G401.6 (cell line): ENCODE results near the gene FXYD5.
"Not testable (repeated sequence)": the region's sequence is repeated elsewhere in the genome, so short reads cannot be mapped to it uniquely, and the experiment has no call there.

Experiments
- FAIRE-seq: peaks from 2 replicates; lab custom pipeline; 2012; peaks lifted over from hg19 to GRCh38; lab: Jason Lieb, UNC

Gene FXYD5

GRCh38 chr19:35120492-35120891 lies 34.0 kb upstream of the FXYD5 start:
- no peak for FAIRE-seq

DNA sequence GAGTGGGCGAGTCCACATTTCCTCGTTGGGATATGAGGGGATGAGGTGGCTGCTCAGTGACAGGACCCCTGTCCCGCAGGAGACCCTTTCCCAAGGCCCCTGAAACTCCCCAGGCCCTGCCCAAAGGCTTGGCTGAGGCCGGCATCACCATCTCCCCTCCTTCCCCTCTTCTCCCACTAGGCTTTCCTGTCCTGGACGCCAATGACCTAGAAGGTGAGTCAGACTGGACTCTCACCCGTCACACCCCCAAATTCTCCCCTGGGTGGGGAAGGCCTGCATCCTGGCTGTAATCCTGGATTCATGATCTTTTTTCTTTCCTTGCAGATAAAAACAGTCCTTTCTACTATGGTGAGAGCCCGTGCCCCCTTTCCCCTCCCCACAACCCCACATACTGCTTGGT lies 33.6 kb upstream of the FXYD5 start:
- FAIRE-seq: no peak

DNA sequence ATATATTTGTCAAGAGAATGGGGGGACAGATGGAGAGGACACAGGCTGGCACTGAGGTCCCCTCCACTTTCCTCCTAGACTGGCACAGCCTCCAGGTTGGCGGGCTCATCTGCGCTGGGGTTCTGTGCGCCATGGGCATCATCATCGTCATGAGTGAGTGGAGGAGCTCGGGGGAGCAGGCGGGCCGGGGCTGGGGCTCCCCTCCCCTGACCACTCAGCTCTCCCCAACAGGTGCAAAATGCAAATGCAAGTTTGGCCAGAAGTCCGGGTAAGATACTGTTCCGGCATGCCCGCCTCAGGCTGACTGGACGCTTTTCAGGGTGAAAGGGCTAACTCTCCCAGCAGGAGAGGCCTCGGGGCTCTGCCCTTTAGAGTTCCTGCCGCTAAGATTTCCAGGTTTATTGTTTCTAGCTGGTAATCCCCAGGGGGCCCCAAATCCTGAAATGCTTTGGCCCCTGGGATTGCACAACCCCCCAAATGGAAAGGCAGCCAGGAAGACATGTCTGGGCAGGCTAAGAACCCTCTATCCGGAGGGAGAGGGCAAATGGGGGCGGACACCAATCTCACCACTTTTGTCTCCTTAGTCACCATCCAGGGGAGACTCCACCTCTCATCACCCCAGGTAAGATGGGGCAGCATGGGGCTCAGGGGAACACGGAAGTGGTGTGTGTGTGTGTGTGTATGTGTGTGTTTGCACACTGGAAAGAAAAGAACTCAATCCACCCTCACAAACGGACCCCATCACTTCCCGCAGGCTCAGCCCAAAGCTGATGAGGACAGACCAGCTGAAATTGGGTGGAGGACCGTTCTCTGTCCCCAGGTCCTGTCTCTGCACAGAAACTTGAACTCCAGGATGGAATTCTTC lies 31.6 kb upstream of the FXYD5 start:
- FAIRE-seq: no peak

GRCh38 chr19:35123573-35123972 lies 31.0 kb upstream of the FXYD5 start:
- no peak for FAIRE-seq

- no peak for FAIRE-seq
Measured at GRCh38 chr19:35124098-35125060, 30.2 kb upstream of the FXYD5 start.

DNA sequence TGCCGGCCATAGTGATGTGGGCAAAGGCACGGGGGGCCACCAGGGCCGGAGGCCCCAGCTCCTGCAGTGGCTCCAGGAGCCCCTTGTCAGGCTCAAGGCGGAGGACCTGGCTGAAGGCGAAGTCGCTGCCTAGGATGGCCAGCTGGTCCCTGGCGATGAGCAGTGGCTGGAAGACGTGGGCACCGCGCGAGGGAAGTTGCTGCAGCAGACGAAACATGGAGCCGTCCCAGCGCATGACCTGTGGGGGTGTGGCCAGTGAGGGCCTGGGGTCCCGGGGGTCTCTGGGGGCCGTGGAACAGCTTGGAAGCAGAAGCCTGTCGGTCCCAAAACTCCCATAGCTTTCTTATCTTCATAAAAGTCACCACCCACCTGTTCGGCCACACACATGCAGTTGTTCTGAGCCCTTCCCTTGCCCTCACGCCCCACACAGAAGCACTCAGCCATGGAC lies 29.2 kb upstream of the FXYD5 start:
- FAIRE-seq: no peak

DNA sequence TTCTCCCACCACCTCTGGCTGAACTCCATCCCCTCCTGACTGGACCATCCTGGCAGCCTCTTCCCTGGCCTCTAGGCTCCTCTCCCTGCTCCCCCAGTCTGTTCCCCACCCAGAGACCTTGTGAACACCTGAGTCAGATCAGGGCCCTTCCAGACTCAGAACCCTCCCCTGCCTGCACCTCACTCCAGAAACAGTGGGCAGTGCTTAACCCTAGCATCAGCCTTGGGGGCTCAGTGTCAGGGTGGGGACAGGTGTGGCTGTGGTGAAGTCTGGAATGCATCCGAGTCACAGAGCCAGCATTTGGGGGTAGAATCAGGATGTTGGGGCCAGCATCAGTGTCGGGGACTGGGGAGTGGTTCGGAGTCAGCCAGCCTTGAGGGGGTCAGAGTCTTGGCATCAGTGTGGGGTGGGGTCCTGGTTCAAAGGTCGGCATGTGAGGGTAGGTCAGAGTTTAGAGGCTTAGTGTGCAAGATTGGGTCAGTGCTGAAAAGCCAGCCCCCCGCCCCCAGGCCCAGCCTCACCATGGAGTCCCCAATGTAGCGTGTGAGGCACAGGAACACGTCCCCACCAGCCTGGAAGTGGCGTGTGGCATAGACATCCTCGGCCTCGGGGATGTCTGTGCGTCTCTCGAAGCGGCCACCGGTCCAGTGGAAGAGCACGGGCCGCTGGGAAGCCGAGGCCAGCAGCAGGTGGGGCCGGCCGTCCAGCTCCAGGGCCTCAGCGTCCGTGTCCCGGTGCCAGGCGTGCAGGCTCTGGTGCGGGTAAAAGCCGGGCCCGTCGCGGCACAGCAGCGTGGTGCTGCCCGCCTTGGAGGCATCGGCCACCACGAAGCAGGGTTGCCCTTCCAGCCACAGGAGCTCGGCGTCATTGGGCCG lies 28.5 kb upstream of the FXYD5 start:
- no peak for FAIRE-seq

DNA sequence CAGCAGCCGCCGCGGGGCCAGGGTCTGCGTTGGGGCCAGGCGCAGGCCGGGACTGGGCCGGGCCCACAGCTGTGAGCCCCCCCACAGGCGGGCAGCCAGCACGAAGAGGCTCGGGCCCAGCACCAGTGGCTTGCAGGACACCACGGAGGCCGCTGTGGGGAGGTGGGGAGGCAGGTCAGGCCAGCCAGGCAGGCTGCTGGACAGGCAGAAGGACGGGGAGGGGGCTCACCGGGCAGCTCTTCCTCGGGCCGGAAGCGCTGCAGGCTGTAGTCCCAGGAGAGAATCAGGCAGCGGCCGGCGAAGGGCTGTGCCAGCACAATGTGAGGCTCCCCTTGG lies 27.9 kb upstream of the FXYD5 start:
- FAIRE-seq: no peak

GRCh38 chr19:35127871-35128270 lies 26.7 kb upstream of the FXYD5 start:
- no peak for FAIRE-seq

- no peak for FAIRE-seq
Measured at GRCh38 chr19:35128398-35129057, 26.0 kb upstream of the FXYD5 start.

DNA sequence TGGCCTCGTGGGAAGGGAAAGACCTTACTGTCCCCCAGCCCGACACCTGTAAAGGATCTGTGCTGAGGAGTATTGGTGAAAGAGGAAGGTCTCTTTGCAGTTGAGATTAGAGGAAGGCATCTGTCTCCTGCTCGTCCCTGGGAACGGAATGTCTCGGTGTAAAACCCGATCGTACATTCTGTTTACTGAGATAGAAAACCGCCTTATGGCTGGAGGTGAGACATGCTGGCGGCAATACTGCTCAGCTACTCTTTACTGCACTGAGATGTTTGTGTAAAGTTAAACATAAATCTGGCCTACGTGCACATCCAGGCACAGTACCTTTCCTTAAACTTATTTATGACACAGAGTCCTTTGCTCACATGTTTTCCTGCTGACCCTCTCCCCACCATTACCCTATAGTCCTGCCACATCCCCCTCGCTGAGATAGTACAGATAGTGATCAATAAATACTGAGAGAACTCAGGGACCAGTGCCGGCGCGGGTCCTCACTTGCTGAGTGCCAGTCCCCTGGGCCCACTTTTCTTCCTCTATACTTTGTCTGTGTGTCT lies 24.7 kb upstream of the FXYD5 start:
- FAIRE-seq: not testable (repeated sequence)

DNA sequence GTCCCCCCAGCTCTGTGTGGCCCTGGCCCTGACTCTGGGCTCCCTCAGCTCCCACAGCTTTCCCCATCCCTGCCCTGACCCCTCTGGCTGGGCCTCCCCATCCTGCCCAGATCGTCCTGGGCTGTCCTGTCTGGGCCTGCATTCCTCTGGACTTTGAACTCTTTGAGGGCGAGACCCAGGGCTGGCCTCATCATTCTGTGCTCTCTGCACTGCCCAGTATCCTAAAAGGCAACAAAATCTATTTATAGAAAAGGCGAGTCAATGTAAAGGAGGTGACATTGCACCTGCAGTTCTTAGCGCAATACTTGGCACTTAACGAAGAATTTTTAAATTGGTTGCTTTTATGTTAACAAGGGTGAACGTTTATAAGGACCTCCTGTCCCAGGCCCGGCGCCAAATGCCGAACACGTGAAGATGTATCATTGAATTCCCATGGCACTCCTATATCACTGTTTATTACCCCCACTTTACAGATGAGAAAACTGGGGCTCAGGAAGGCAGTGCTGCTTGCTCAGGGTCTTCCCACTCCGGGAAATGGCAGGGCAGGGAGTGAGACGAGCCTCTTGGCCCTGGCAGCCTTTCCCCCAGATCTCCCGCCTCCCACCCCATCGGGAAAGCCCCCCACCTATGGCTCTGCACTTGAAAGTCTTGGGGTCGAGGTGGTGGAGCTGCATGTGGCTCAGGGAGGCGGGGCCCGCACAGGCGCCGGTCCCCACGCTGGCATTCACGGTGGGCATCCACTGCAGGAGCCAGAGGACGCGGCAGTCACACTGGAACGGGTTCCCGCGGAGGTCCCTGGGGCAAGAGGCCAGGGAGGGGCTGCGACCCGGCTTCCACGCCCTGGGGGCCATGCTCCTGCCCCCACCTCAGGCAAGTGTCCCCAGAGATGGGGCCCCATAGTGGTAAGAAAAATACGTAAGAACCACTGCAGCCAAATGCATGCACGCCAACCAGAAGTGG lies 23.5 kb upstream of the FXYD5 start:
- no peak for FAIRE-seq

DNA sequence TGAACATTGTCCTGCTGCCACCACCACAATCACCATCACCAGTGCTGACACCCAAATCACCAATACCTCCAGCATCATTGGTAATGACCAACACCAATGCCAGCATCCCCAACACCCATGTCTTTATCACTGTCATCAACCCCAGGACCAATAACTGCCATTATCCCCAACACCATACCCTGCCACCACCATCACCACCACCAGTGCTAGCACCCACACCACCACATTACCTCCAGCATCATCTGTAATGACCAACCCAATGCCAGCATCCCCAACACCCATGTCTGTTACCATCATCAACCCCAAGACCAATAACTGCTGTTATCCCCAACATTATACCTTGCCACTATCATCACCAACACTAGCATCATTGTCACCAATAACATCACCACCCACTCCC lies 22.3 kb upstream of the FXYD5 start:
- FAIRE-seq: no peak

- no peak for FAIRE-seq
Measured at GRCh38 chr19:35133826-35134225, 20.7 kb upstream of the FXYD5 start.

DNA sequence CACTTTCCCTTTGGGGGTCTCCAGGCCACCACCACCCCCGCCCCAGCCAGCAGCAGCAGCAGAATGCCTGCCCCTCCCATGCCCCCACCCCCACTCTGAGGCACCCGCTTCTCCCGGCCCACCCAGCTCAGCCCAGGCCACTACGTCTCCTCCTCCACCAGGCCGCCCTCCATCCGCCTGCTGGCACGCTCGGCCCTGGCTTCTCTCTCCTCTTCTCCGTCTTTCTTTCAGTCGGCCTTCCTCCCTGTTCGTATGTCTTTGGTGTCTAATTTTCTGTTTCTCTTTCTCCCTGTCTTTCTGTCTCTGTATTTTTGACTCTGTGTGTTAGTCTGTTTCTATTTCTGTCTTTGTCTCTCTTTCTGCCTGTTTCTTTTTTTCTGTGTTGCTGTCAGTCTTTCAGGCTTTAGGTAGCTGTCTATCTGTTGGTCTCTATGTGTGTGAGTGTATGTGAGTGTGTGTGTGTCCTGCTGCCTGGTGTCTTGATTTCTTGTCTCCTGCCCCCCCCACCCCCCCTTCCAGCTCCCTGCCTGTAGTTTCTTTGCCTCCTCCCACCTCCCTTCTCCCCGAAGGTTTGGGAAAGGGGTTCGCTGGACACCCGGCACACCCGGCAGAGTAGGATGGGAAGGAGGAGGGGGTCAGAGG lies 19.8 kb upstream of the FXYD5 start, which contains the start of gene LGI4:
LGI4 (minus strand) TSS at position 459 of the 642 bp plus-strand sequence; CDS start at position 80, 379 bp downstream.
- no peak for FAIRE-seq

GRCh38 chr19:35135389-35135909 lies 19.1 kb upstream of the FXYD5 start:
- FAIRE-seq: no peak

DNA sequence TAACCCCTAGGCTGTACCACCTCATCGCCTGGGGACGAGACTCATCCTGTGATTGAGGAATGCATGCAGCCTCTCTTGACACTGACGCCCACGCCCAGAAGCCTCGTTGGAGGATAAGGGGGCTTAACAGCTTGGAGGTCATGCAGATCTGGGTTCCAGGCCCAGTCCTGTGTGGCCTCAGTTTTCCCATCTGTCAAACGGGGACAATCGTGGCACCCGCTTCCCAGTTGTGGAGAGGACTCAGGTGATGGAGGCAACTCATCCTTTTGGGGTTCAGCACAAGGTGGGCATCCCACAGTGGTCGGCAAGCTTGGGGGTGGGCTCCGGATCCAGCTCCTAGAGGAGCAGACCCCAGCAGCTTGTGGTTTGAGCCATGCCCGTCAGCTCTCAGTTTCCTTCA lies 18.3 kb upstream of the FXYD5 start:
- FAIRE-seq: no peak

GRCh38 chr19:35136977-35137702 lies 17.4 kb upstream of the FXYD5 start:
- FAIRE-seq: no peak
